ENCODE results near the gene AHI1. TPM values are rescaled to one million over a fixed set of nuclear protein-coding genes. Genes with fewer than 3 reads are reported as not detected.

AHI1 gene
- total and polyA plus RNA-seq, 2 donors (not counting 1 experiment from before 2014, with no cell fraction given) = 14.2 to 22.8 TPM

- H3K9ac ChIP-seq (ENCODE audit: insufficient read depth, low read length) = no peak overlapping the region
- no peak overlapping the region for H3K27ac ChIP-seq (ENCODE audit: insufficient read depth, low read length)
- H2AFZ ChIP-seq (ENCODE audit: low read length) = no peak overlapping the region
- no peaks in the 10 kb centered on the region for H3K4me1 ChIP-seq (ENCODE audit: control insufficient read depth, extremely low read depth, insufficient read depth, low read length)
- no peak for TF ChIP-seq EZH2 (IDR thresholded peaks at IDR 0.05; ENCODE audit: low read length, missing control alignments)
- TF ChIP-seq, protein P1, sequence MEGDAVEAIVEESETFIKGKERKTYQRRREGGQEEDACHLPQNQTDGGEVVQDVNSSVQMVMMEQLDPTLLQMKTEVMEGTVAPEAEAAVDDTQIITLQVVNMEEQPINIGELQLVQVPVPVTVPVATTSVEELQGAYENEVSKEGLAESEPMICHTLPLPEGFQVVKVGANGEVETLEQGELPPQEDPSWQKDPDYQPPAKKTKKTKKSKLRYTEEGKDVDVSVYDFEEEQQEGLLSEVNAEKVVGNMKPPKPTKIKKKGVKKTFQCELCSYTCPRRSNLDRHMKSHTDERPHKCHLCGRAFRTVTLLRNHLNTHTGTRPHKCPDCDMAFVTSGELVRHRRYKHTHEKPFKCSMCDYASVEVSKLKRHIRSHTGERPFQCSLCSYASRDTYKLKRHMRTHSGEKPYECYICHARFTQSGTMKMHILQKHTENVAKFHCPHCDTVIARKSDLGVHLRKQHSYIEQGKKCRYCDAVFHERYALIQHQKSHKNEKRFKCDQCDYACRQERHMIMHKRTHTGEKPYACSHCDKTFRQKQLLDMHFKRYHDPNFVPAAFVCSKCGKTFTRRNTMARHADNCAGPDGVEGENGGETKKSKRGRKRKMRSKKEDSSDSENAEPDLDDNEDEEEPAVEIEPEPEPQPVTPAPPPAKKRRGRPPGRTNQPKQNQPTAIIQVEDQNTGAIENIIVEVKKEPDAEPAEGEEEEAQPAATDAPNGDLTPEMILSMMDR (conservative IDR thresholded peaks at IDR 0.05 in 1 of 2, IDR thresholded peaks at IDR 0.05 in 1 of 2; ENCODE audit: low read depth in 1 of 2, low read length in 2 of 2) = no peak
- no peaks in the 10 kb centered on the region for H3K9me3 ChIP-seq (ENCODE audit: control insufficient read depth, insufficient read depth, low read depth, low read length)
- no peaks in the 10 kb centered on the region for H3K79me2 ChIP-seq (ENCODE audit: control insufficient read depth, insufficient read depth, low read length)
- H3K36me3 ChIP-seq (ENCODE audit: control insufficient read depth, insufficient read depth, low read length) = no peaks in the 10 kb centered on the region
- H3K27me3 ChIP-seq (ENCODE audit: control insufficient read depth, insufficient read depth, low read length) = no peaks in the 10 kb centered on the region
- no peak overlapping the region for H3K4me2 ChIP-seq (ENCODE audit: extremely low read depth, insufficient read depth, low read length)
- no peak for DNase-seq (ENCODE audit: low read depth in 2 of 2)
- no peak overlapping the region for H3K4me3 ChIP-seq (replicated peaks in 1 of 4; ENCODE audit: control extremely low read depth in 1 of 4, insufficient read depth in 1 of 4, low read depth in 3 of 4, low read length in 4 of 4)
- no peaks in the 10 kb centered on the region for H4K20me1 ChIP-seq (ENCODE audit: control insufficient read depth, extremely low read depth, insufficient read depth, low read length)
These were observed 260.8 kb downstream of the AHI1 start for GRCh38 chr6:135236732-135237131.

DNA sequence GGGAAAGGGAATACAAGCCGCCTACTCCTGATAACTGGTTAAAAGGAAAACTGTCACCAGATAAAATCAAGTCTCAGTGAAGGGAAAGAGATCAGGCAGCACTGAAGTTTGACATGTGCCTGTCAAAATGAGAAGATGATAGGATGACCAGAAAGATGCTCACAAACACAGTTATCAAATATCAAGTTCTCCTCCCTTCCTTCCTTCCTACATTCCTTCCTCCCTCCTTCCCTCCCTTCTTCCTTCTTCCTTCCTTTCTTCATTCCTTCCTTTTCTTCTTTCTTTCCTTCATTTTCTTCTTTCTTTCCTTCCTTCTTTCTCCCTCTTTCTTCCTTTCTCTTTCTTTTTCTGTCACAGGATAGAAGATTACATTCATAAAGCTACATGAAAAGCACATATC is 261.2 kb downstream of the AHI1 start:
- Histone ChIP-seq H3K9ac (ENCODE audit: insufficient read depth, low read length) (no peak overlapping the region), H3K4me3 (replicated peaks in 1 of 4; ENCODE audit: control extremely low read depth in 1 of 4, insufficient read depth in 1 of 4, low read depth in 3 of 4, low read length in 4 of 4) (no peak overlapping the region), H4K20me1 (ENCODE audit: control insufficient read depth, extremely low read depth, insufficient read depth, low read length) (no peaks in the 10 kb centered on the region), H3K36me3 (ENCODE audit: control insufficient read depth, insufficient read depth, low read length) (no peaks in the 10 kb centered on the region), H3K27me3 (ENCODE audit: control insufficient read depth, insufficient read depth, low read length) (no peaks in the 10 kb centered on the region), H3K27ac (ENCODE audit: insufficient read depth, low read length) (no peak overlapping the region), H2AFZ (ENCODE audit: low read length) (no peak overlapping the region), H3K4me1 (ENCODE audit: control insufficient read depth, extremely low read depth, insufficient read depth, low read length) (no peaks in the 10 kb centered on the region), H3K4me2 (ENCODE audit: extremely low read depth, insufficient read depth, low read length) (no peak overlapping the region), H3K9me3 (ENCODE audit: control insufficient read depth, insufficient read depth, low read depth, low read length) (no peaks in the 10 kb centered on the region), H3K79me2 (ENCODE audit: control insufficient read depth, insufficient read depth, low read length) (no peaks in the 10 kb centered on the region)
- DNase-seq (ENCODE audit: low read depth in 2 of 2) = no peak
- TF ChIP-seq EZH2 (IDR thresholded peaks at IDR 0.05; ENCODE audit: low read length, missing control alignments) = no peak
- TF ChIP-seq, protein P1 (conservative IDR thresholded peaks at IDR 0.05 in 1 of 2, IDR thresholded peaks at IDR 0.05 in 1 of 2; ENCODE audit: low read depth in 1 of 2, low read length in 2 of 2) = no peak

DNA sequence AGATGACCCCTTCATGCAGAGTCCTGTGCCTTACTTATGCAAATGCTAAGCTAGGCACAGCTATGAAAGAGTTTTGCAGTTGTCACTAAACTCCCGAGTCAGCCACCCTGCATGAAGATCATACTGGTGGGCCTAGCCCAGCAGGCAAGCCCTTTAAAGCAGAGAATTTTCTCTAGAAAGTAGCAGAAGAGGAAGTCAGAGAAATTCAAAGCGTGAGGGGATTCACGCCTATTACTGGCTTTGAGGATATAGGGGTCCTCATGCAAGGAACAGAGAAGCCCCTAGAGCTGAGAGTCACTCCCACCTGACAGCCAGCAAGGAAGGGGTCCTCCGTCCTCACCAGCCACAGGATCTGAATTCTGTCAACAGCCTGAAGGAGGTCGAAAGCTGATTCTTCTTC is 261.8 kb downstream of the AHI1 start:
- no peak for TF ChIP-seq EZH2 (IDR thresholded peaks at IDR 0.05; ENCODE audit: low read length, missing control alignments)
- TF ChIP-seq, protein P1 (conservative IDR thresholded peaks at IDR 0.05 in 1 of 2, IDR thresholded peaks at IDR 0.05 in 1 of 2; ENCODE audit: low read depth in 1 of 2, low read length in 2 of 2) = no peak
- no peak for DNase-seq (ENCODE audit: low read depth in 2 of 2)

More for the DNA sequence above, 261.8 kb downstream of the AHI1 start:
- no peaks in the 10 kb centered on the region for H3K4me1 ChIP-seq (ENCODE audit: control insufficient read depth, extremely low read depth, insufficient read depth, low read length)
- H3K4me3 ChIP-seq (replicated peaks in 1 of 4; ENCODE audit: control extremely low read depth in 1 of 4, insufficient read depth in 1 of 4, low read depth in 3 of 4, low read length in 4 of 4) = no peak overlapping the region
- no peak overlapping the region for H3K4me2 ChIP-seq (ENCODE audit: extremely low read depth, insufficient read depth, low read length)
- no peak overlapping the region for H3K9ac ChIP-seq (ENCODE audit: insufficient read depth, low read length)
- H3K9me3 ChIP-seq (ENCODE audit: control insufficient read depth, insufficient read depth, low read depth, low read length) = no peaks in the 10 kb centered on the region
- H3K36me3 ChIP-seq (ENCODE audit: control insufficient read depth, insufficient read depth, low read length) = no peaks in the 10 kb centered on the region
- H3K27ac ChIP-seq (ENCODE audit: insufficient read depth, low read length) = no peak overlapping the region
- H3K79me2 ChIP-seq (ENCODE audit: control insufficient read depth, insufficient read depth, low read length) = no peaks in the 10 kb centered on the region
- H3K27me3 ChIP-seq (ENCODE audit: control insufficient read depth, insufficient read depth, low read length) = no peaks in the 10 kb centered on the region
- no peaks in the 10 kb centered on the region for H4K20me1 ChIP-seq (ENCODE audit: control insufficient read depth, extremely low read depth, insufficient read depth, low read length)
- no peak overlapping the region for H2AFZ ChIP-seq (ENCODE audit: low read length)
